Mesendoderm (in vitro differentiated cells): ENCODE results near the gene TRDN.

ENCODE experiments used
- DNase-seq: peaks from one replicate; pipeline ENCODE4 v3.0.0; 2013
- H2AK5ac ChIP-seq: 2 replicates; pipeline ENCODE4 v1.6.1; 2013; ENCODE audit warnings: low read length, inconsistent platforms
- H2BK120ac ChIP-seq: 2 replicates; pipeline ENCODE4 v1.6.1; 2013; ENCODE audit warnings: low read depth, mild to moderate bottlenecking, low read length, moderate library complexity, mixed read lengths
- H2BK15ac ChIP-seq: replicated peaks from 2 replicates; pipeline ENCODE4 v1.6.1; 2013; ENCODE audit warnings: low read depth, mild to moderate bottlenecking, moderate library complexity
- H2BK5ac ChIP-seq: 2 replicates; pipeline ENCODE4 v1.6.1; 2013; ENCODE audit warnings: low read length, inconsistent platforms
- H3K18ac ChIP-seq: 2 replicates; pipeline ENCODE4 v1.6.1; 2013; ENCODE audit warnings: mild to moderate bottlenecking, low read length, mixed read lengths
- H3K23ac ChIP-seq: one replicate; pipeline ENCODE4 v1.6.1; 2013; ENCODE audit warnings: low read length
- H3K27ac ChIP-seq: 2 replicates; pipeline ENCODE4 v1.5.1; 2013; ENCODE audit warnings: low read depth, mild to moderate bottlenecking, inconsistent platforms, low read length, moderate library complexity
- H3K27me3 ChIP-seq: 2 replicates; pipeline ENCODE4 v1.6.1; 2013; ENCODE audit warnings: low read length, control low read depth, mild to moderate bottlenecking, inconsistent platforms; ENCODE audit not compliant: insufficient read depth, poor library complexity
- H3K36me3 ChIP-seq: 2 replicates; pipeline ENCODE4 v1.6.1; 2013; ENCODE audit warnings: low read length, inconsistent platforms; ENCODE audit not compliant: control insufficient read depth, insufficient read depth
- H3K4ac ChIP-seq: one replicate; pipeline ENCODE4 v1.6.1; 2013; ENCODE audit warnings: low read depth, mild to moderate bottlenecking, low read length, moderate library complexity
- H3K4me1 ChIP-seq: 2 replicates; pipeline ENCODE4 v1.6.1; 2013; ENCODE audit warnings: low read depth, low read length, inconsistent platforms; ENCODE audit not compliant: control insufficient read depth
- H3K4me2 ChIP-seq: 2 replicates; pipeline ENCODE4 v1.6.1; 2013; ENCODE audit warnings: low read length
- H3K4me3 ChIP-seq: 2 replicates; pipeline ENCODE4 v1.5.1; 2013; ENCODE audit warnings: mild to moderate bottlenecking, low read length
- H3K56ac ChIP-seq: one replicate; pipeline ENCODE4 v1.6.1; 2013; ENCODE audit warnings: low read length
- H3K79me1 ChIP-seq: 2 replicates; pipeline ENCODE4 v1.6.1; 2013; ENCODE audit warnings: low read length, inconsistent platforms
- H3K79me2 ChIP-seq: 2 replicates; pipeline ENCODE4 v1.6.1; 2013; ENCODE audit warnings: mild to moderate bottlenecking, low read length; ENCODE audit not compliant: control insufficient read depth, insufficient read depth
- H3K9ac ChIP-seq: 2 replicates; pipeline ENCODE4 v1.6.1; 2013; ENCODE audit warnings: low read length, inconsistent platforms
- H4K5ac ChIP-seq: one replicate; pipeline ENCODE4 v1.6.1; 2013; ENCODE audit warnings: low read length
- H4K8ac ChIP-seq: one replicate; pipeline ENCODE4 v1.6.1; 2013; ENCODE audit warnings: low read depth, mild to moderate bottlenecking, control low read depth, low read length, moderate library complexity
- WGBS: extraction: QIAGEN DNeasy Blood & Tissue Kit; methylation state at CpG from one replicate; pipeline ENCODE4 v1.1.7; 2013; ENCODE audit warnings: low lambda C conversion rate, missing lambda C conversion rate; ENCODE audit not compliant: insufficient coverage; ENCODE audit errors: extremely low coverage; 5-methylcytosine and 5-hydroxymethylcytosine counted together

TRDN gene

DNA sequence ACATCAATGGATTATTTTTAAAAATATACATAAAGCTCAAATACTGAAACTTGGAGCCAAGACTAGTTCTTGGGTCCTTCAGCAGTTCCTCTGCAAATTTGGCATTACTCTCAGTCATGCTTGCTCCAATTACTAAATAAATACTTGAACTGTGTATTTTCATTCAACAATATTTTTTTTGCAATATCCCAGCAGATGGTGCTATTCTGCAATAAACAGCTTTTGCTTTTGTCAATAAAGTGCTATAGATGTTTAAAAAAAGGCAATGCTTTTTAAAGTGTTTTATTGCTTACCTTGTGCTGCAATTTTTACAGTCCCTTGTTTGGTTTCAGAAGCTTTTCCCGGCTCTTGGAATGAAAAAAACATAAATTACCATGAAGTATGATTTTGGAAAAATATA, 243.4 kb downstream of the TRDN start:
- Histone ChIP-seq H3K18ac (no peak overlapping the region), H3K27me3 (no peaks in the 10 kb centered on the region), H3K4me1 (no peaks in the 10 kb centered on the region), H3K9ac (no peak overlapping the region), H4K8ac (no peak overlapping the region), H2AK5ac (no peak overlapping the region), H3K4me3 (no peak overlapping the region), H3K36me3 (no peaks in the 10 kb centered on the region), H3K56ac (no peak overlapping the region), H3K23ac (no peak overlapping the region), H2BK5ac (no peak overlapping the region), H3K4me2 (no peak overlapping the region), H2BK120ac (no peak overlapping the region), H2BK15ac (no peak overlapping the region), H3K79me1 (no peaks in the 10 kb centered on the region), H3K79me2 (no peaks in the 10 kb centered on the region), H3K27ac (no peak overlapping the region), H4K5ac (no peak overlapping the region), H3K4ac (no peak overlapping the region)
- WGBS, result no CpG with 5 or more reads among the region's 1 CpG
- peak; percentile 22 for DNase-seq

DNA sequence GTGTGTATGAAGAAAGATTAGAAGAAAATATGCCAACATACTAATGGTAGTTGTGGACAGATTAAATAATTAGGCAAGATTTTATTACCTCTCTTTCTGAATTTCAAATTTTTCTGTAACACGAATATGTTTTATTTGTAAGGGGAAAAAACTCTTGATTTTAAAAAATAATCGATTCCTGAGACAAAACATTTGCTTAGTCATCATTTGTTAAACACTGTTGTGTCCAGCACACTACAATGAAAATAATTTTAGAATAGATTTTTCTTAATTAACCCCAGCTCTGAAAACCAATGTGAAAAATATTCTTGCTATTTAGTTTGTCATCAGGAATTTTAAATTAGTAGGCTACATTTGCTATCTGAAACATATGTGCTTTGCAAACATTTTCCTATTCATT, 253.0 kb downstream of the TRDN start:
- H2BK120ac ChIP-seq, result no peak overlapping the region
- no peak overlapping the region for H3K4me3 ChIP-seq
- no peak overlapping the region for H3K23ac ChIP-seq
- H3K18ac ChIP-seq, result no peak overlapping the region
- no peaks in the 10 kb centered on the region for H3K36me3 ChIP-seq
- DNase-seq, result no peak
- H4K5ac ChIP-seq, result no peak overlapping the region
- no peak overlapping the region for H2AK5ac ChIP-seq
- no peaks in the 10 kb centered on the region for H3K4me1 ChIP-seq
- no peak overlapping the region for H3K27ac ChIP-seq
- H3K4me2 ChIP-seq, result no peak overlapping the region
- WGBS, result no CpG with 5 or more reads among the region's 2 CpGs
- no peak overlapping the region for H2BK15ac ChIP-seq
- H3K79me1 ChIP-seq, result no peaks in the 10 kb centered on the region
- no peaks in the 10 kb centered on the region for H3K27me3 ChIP-seq
- H3K4ac ChIP-seq, result no peak overlapping the region
- H3K79me2 ChIP-seq, result no peaks in the 10 kb centered on the region
- H3K56ac ChIP-seq, result no peak overlapping the region
- H2BK5ac ChIP-seq, result no peak overlapping the region
- no peak overlapping the region for H3K9ac ChIP-seq
- H4K8ac ChIP-seq, result no peak overlapping the region

DNA sequence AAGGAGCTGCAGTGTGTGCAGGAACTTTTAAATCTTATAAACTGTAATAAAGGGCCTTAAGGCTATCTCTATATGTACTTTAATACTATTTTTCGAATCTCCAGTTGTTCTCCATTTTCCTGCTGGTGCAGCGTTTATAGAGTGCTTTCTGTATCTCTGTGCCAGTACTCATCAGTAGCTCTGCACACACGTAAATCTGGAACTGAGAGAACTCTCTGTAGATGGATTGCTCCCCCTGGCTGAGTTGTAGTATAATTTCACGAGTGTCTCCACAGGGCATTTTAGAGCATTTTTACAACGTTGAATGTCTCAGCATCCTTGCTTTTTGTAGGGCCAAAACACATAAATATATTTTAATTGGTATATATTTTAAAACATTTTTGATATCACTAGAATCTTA, 256.5 kb downstream of the TRDN start:
- Histone ChIP-seq H3K18ac (no peak overlapping the region), H3K27me3 (peaks cover 2% of the 10 kb centered on the region), H3K56ac (no peak overlapping the region), H3K9ac (no peak overlapping the region), H3K4me2 (no peak overlapping the region), H4K5ac (no peak overlapping the region), H2BK120ac (no peak overlapping the region), H3K4me3 (no peak overlapping the region), H3K27ac (no peak overlapping the region), H3K4ac (no peak overlapping the region), H3K79me2 (no peaks in the 10 kb centered on the region), H3K79me1 (no peaks in the 10 kb centered on the region), H3K23ac (no peak overlapping the region), H3K36me3 (no peaks in the 10 kb centered on the region), H3K4me1 (no peaks in the 10 kb centered on the region), H2AK5ac (no peak overlapping the region), H2BK15ac (no peak overlapping the region), H2BK5ac (no peak overlapping the region), H4K8ac (no peak overlapping the region)
- WGBS, result no CpG with 5 or more reads among the region's 5 CpGs
- peak; percentile 50 for DNase-seq

DNA sequence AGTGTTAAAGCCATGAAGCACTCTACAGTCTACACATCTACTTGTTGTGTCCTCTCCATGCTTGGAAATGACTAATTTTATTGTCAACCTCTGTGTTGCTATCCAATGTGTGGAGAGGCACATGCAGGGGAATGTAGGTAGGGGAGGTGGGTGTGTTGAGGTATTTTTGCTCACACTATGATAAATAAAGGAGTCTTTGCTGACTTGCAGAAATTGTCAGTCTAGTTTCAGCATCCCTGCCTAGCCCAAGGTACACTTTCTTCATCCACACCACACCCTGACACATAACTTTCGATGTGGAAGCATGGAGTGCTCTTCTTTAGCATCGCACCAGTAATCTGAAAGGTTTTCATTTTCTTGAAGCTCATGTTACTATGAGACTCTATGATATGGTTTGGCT, 264.0 kb downstream of the TRDN start:
- Histone ChIP-seq H2BK15ac (no peak overlapping the region), H3K27me3 (peaks cover 2% of the 10 kb centered on the region), H3K23ac (no peak overlapping the region)

DNA sequence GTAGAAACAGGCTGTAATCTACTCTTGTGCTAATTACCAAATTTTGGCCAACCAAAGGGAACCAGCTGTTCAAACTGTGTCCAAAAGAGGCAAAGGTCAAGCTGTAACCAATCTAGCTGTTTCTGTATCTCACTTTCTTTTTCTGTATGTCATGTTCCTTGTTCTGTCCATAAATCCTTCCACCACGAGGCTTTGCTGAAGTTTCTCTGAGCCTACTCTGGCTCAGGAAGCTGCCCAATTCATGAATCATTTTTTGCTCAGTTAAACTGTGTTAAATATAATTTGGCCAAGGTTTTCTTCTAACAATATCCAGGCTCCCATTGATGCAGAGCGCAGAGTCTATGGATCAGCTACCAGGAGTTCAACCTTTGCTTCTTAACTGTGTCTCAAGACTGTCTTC, 272.8 kb downstream of the TRDN start:
- H3K27me3 ChIP-seq, result no peaks in the 10 kb centered on the region
- no peaks in the 10 kb centered on the region for H3K79me2 ChIP-seq
- no peak overlapping the region for H3K18ac ChIP-seq
- WGBS, result no CpG with 5 or more reads among the region's 2 CpGs
- no peak overlapping the region for H3K4me3 ChIP-seq
- no peak overlapping the region for H2BK15ac ChIP-seq
- H4K5ac ChIP-seq, result no peak overlapping the region
- H3K4ac ChIP-seq, result no peak overlapping the region
- no peak overlapping the region for H2BK5ac ChIP-seq
- H4K8ac ChIP-seq, result no peak overlapping the region
- no peak overlapping the region for H3K56ac ChIP-seq
- no peak overlapping the region for H3K4me2 ChIP-seq
- H2AK5ac ChIP-seq, result no peak overlapping the region
- DNase-seq, result no peak
- H3K23ac ChIP-seq, result no peak overlapping the region
- H3K27ac ChIP-seq, result no peak overlapping the region
- H3K79me1 ChIP-seq, result no peaks in the 10 kb centered on the region
- H3K4me1 ChIP-seq, result no peaks in the 10 kb centered on the region
- no peaks in the 10 kb centered on the region for H3K36me3 ChIP-seq
- no peak overlapping the region for H2BK120ac ChIP-seq
- H3K9ac ChIP-seq, result no peak overlapping the region

More for the DNA sequence above, 264.0 kb downstream of the TRDN start:
- H4K5ac ChIP-seq, result no peak overlapping the region
- no peak overlapping the region for H3K4me2 ChIP-seq
- H3K4me1 ChIP-seq, result no peaks in the 10 kb centered on the region
- no peak overlapping the region for H3K9ac ChIP-seq
- no peak overlapping the region for H3K4me3 ChIP-seq
- DNase-seq, result no peak
- H3K4ac ChIP-seq, result no peak overlapping the region
- no peaks in the 10 kb centered on the region for H3K79me2 ChIP-seq
- no peaks in the 10 kb centered on the region for H3K36me3 ChIP-seq
- no peak overlapping the region for H3K18ac ChIP-seq
- no peak overlapping the region for H3K56ac ChIP-seq
- no peaks in the 10 kb centered on the region for H3K79me1 ChIP-seq
- H2AK5ac ChIP-seq, result no peak overlapping the region
- no peak overlapping the region for H3K27ac ChIP-seq
- no peak overlapping the region for H2BK120ac ChIP-seq
- H4K8ac ChIP-seq, result no peak overlapping the region
- no CpG with 5 or more reads among the region's 2 CpGs for WGBS
- H2BK5ac ChIP-seq, result no peak overlapping the region

DNA sequence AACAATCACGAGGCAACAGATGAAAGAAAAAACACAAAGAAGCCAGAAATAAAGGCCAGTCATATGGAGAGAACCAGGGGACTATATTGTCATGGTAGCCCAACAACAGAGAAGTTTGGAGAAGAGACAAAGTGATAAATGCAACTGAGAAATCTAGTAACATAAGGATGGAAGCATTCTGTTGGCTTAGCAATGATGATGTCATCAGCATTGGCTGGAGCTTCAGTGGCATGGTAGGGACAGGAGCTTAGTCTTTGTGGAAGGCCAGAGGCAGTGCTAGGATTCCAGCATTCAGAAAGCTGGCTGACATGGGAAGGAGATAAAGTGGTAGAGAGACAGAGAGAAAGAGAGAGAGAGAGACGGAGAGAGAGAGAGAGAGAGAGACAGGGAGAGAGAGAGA, 276.4 kb downstream of the TRDN start:
- H3K79me2 ChIP-seq, result no peaks in the 10 kb centered on the region
- H3K27ac ChIP-seq, result no peak overlapping the region
- DNase-seq, result no peak
- no peaks in the 10 kb centered on the region for H3K36me3 ChIP-seq
- no CpG with 5 or more reads among the region's 2 CpGs for WGBS
- H3K4me1 ChIP-seq, result no peaks in the 10 kb centered on the region
- H2BK120ac ChIP-seq, result no peak overlapping the region
- no peaks in the 10 kb centered on the region for H3K27me3 ChIP-seq
- no peak overlapping the region for H3K56ac ChIP-seq
- H3K18ac ChIP-seq, result no peak overlapping the region
- H4K5ac ChIP-seq, result no peak overlapping the region
- no peak overlapping the region for H2BK5ac ChIP-seq
- H3K4ac ChIP-seq, result no peak overlapping the region
- H3K9ac ChIP-seq, result no peak overlapping the region
- H3K4me3 ChIP-seq, result no peak overlapping the region
- H3K79me1 ChIP-seq, result no peaks in the 10 kb centered on the region
- no peak overlapping the region for H4K8ac ChIP-seq
- H3K23ac ChIP-seq, result no peak overlapping the region
- no peak overlapping the region for H2AK5ac ChIP-seq
- H2BK15ac ChIP-seq, result no peak overlapping the region
- no peak overlapping the region for H3K4me2 ChIP-seq
